GM19397 (cell line): ENCODE measurements around the gene CORO1C.
A peak's percentile ranks its signal among the peaks of the same experiment; 100 is the strongest.
"Not testable (repeated sequence)": the region's sequence is repeated elsewhere in the genome, so short reads cannot be mapped to it uniquely, and the experiment has no call there.

Source experiments
- ATAC-seq: cut with Tn5 transposase; IDR thresholded peaks from one replicate; pipeline ENCODE4 v1.9.1; 2021; ENCODE audit warnings: mild to moderate bottlenecking, moderate library complexity; ENCODE audit not compliant: unreplicated experiment

CORO1C gene

DNA sequence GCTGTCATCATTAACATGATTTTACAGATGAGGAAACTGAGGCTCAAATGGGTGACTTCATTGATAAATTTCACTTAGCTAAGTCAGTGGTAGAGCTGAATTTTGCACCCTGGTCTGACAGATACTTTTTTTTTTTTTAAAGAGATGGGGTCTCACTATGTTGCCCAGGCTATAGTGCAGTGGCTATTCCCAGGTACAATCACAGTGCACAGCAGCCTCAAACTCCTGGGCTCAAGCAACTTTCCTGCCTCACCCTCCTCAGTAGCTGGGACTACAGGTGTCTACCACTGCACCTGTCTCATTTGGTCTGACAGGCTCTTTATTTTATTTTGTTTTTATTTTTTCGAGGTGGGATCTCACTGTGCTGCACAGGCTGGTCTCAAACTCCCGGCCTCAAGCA, 24.2 kb upstream of the CORO1C start:
- ATAC-seq, result no peak

- no peak for ATAC-seq
These were observed 22.7 kb upstream of the CORO1C start for GRCh38 chr12:108753976-108754375.

GRCh38 chr12:108752387-108752786, 21.1 kb upstream of the CORO1C start:
- no peak for ATAC-seq

GRCh38 chr12:108751821-108752220, 20.5 kb upstream of the CORO1C start:
- no peak for ATAC-seq

DNA sequence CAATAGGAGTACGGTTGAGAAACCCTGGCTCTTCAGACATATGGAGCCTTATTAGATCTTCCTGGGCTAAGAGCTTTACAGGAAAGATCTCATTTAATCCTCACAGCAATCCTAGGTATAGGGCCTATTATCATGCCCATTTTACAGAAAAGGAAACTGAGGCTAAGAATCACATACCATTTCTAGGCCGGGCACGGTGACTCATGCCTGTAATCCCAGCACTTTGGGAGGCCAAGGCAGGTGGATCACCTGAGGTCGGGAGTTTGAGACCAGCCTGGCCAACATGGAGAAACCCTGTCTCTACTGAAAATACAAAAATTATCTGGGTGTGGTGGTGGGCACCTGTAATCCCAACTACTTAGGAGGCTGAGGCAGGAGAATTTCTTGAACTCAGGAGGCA, 19.7 kb upstream of the CORO1C start:
- not testable (repeated sequence) for ATAC-seq

GRCh38 chr12:108750526-108750925, 19.2 kb upstream of the CORO1C start:
- no peak for ATAC-seq

DNA sequence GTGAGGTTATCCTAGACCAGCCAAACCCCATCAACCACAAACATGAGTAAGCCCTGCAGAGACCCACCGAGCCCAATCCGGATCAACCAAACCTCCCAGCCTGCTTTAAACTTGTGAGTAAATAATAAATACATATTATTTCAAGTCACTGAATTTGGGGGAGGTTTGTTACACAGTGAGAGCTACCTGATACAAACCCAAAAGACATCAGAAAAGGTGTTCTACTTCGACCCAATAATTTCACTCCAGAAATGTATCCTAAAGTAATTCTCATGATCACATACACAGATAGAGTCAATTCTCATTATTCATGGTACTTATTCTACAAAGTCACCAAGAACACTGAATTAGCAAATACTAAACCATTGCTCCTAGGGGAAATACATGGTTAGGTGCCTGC, 16.2 kb upstream of the CORO1C start:
- no peak for ATAC-seq

GRCh38 chr12:108745641-108746040, 14.3 kb upstream of the CORO1C start:
- no peak for ATAC-seq

DNA sequence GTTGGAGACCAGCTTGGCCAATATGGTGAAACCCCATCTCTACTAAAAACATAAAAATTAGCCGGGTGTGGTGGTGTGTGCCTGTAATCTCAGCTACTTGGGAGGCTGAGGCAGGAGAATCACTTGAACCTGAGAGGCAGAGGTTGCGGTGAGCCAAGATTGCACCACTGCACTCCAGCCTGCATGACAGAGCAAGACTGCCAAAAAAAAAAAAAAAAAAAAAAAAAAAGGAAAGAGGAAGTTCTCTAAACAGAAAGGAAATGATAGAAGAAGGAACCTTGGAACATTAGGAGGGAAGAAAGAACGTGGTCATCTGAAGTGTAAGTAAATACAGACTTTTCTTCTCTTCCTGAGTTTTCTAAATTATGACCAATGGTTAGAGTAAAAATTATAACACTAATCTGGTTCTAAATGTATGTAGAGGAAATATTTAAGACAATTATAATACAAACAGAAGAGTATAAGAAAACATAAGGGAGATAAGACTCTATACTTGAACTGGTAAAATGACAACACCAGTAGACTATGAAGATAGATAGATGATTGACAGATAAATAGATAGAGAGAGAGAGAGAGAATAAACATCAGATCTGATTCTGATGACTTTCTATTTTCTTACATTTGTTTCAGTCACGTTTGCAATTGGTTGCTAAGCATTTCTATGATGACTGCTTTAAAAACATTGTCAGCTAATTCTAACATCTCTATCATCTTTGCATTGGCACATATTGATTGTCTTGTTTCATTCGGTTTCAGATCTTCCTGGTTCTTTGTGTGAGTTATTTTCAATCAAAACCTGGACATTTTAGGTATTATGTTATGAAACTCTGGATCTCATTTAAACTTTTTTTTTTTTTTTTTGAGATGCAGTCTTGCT, 12.9 kb upstream of the CORO1C start:
- ATAC-seq, result no peak

DNA sequence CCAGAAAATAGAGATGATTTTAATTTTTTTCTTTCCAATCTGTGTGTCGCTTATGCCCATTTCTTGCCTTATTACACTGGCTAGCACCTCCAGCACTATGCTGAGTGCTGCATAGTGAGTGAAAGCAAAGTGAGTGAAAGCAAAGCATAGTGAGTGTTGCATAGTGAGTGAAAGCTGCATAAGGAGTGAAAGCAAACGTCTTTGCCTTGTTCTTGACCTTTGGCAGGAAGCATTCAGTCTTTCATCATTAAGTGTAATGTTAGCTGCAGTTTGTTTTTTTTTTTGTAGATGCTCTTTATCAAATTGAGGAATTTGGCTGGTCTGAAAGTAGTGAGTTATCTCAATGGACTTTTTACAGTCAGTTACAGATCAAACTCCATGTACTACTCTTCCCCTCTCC, 6.9 kb upstream of the CORO1C start:
- no peak for ATAC-seq

GRCh38 chr12:108735855-108736254, 4.5 kb upstream of the CORO1C start:
- no peak for ATAC-seq

- ATAC-seq, result no peak
These were observed 3.0 kb upstream of the CORO1C start for GRCh38 chr12:108734200-108734906.

- ATAC-seq, result not testable (repeated sequence)
These were observed 1.9 kb upstream of the CORO1C start for GRCh38 chr12:108733230-108733531.

DNA sequence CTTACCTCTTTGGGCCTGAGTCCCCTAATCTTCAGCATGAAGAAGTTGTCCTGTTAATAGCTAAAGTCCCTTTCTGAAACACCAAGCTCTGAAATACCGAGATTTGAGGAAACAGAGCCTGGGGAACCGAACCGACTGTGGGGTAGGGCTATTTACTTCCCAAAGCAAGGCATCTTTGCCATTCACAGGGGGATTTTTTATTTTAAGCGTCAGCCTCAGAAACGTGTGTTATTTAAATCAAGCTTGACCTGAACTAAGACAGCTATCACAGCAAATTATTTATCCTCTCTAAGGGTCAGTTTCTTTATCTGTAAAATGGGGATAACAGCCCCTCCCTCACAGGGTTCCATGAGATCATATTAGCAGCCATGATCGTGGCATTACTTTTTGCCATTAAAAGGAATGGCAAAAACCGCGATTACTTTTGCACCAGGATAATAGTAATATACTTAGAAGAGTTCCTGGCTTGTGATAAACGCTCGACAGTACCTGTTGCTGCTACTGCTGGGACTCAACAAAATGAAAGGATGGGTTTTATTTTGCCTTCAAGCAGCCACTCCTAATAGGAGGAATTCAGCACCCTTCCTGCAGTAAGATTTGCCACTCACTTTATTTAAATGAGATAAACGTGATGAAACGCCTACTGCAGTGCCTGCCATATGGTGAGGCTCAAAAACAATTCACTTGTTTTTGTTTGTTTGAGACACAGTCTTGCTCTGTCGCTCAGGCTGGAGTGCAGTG, 1.3 kb upstream of the CORO1C start:
- ATAC-seq, result no peak

GRCh38 chr12:108731866-108732461, 646 bp upstream of the CORO1C start:
- ATAC-seq, result peak; percentile 44

GRCh38 chr12:108730365-108731104, 783 bp downstream of the CORO1C start:
- ATAC-seq, result peak; percentile 4

GRCh38 chr12:108729612-108730364, 1.5 kb downstream of the CORO1C start:
- ATAC-seq, result no peak

DNA sequence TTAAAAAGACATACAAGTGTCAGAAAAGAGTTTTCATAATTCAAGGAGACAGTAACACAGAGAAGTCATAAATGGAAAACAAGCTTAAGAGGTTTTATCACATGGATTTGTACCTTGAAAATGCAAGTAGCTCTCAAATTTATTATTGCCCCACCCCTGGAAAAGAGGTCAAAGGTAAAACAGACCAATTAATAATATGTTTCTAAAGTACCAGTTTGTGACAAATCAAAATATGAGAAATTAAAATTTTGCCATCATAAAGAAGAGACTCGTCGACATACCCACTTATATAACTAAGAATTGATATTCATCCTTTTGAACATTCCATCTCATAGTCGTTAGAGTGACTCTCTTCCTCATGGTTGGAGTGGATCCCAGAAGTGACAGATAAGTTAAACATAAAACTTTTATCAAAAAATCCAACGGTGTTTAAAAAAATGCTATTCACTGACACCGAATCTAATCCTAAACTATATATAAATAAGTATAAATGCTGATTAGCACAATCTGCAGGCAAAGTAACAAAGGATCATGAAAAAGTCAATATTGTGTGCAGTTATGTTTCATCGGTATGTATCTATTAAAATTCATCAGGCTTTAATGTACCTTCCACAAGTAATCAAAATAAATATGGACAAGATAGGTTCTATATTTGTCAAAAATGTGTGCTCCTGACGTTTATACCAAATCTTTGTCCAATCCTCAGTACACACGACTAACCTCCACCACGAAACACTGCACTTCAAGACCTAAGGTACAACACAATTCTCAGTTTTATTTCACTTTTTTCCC, 2.3 kb downstream of the CORO1C start:
- ATAC-seq, result no peak
